Activated CD8-positive, alpha-beta memory T cell treated with anti-CD3 and anti-CD28 coated beads, Interleukin-2, amount 50 U/mL, for 48 hours (primary cell): ENCODE results near the gene MED20.

Experiments used
- DNase-seq: peaks from one replicate; pipeline ENCODE4 v3.0.0-alpha.2; 2020

The MED20 gene

DNA sequence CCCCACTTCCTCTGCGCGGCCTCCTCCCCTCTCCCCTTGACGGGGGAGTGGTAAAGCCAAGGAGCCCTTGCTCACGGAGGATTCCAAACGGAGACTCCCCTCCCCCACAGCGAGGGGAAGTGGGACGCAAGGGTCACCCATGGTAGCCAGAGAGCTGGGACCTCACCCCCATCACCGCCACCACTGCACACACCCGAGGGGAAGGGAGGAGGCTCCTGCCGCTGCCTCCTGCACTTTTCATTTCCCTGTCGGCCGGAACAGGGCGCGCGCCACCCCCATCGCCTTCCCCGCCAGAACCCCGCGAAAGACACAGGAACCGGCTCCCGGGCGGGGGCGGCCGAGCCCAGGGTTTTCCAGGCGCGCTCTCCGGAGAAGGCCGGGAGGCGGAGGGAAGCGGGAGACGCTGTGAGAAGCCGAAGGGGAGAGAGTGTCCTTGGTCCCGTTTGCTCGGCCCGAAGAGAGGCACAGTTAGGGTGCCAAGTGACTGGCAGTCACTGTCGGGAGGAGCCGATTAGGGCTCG is 19.9 kb upstream of the MED20 start:
- peak; percentile 77 for DNase-seq

DNA sequence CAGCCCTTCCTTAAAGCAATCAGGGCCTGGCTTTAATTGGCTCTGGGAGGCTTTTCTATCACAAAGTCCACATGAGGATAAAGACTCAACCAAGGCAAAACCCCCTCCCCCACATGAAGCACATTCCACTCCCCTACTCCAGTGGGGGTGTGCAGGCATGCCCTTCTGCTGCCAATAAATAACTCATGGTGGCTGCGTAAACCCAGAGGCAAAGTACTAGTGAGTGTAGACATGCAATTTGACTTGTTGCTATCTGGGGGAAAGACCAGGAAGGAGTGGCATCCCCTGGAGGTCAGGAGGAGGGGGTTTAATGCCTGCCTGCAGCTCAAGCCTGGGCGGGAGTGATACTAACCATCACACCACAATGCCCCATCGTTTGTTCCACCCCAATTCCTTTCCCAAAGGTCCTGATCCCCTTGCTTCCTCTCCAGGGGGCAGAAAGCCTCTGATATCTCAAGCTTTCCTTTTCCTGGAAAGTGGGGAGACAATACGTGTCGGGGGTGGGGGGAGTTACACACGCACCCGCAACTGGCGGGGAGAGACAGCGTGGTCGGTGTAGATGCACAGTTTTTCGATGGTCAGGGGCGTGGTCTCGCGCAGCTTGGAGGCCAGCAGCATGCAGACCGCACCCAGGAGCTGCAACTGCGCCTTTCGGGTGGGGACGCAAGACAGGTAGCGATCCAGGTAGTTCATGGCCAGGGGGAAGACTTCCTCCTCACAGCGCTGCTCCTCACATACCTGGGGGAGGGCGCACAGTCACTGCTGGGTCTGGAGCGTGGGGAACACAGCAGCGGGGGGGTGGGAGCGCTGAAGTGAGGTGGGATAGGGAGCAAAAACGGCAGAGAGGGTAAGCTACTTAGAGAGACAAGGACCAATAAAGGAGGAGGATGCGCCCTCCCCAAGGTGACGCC is 19.2 kb upstream of the MED20 start:
- peak; percentile 71 for DNase-seq

- DNase-seq = peak; percentile 74
These were observed 18.4 kb upstream of the MED20 start for GRCh38 chr6:41939176-41939847.

GRCh38 chr6:41938590-41939175 is 17.7 kb upstream of the MED20 start:
- DNase-seq = no peak

DNA sequence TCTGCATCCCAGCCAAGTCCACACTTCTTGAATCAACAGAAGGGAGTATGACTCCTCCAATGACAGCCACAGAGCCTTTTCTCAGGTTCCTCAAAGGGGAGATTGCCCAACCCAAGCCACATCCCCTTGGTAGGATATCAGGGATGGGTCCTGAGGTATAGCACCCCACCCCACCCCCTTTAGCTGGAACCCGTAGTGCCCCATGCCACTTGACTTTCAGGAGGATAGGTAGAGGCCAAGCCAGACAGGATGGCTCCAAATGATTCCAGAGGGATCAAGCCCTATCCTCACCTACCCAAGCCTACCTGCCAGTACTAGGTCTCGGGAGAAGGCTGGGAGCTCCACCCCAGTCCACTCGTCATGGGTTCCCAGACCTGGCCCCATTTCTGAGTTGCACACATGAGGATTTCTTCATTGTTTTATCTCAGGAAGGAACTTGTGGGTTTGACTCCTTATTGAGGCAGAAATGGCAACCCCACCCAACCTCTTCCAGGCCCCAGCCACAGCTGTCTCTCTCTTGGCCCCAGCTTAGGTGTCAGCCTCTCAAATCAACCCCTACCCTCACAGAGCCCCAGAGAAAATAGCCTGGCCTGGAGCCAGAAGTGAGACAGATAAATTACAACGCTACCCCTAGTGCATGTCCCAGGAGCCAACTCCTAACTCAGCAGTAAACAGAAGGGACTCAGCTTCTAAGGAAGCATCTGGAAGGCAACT is 17.1 kb upstream of the MED20 start:
- no peak for DNase-seq

GRCh38 chr6:41937472-41937860 is 16.5 kb upstream of the MED20 start:
- DNase-seq = no peak

DNA sequence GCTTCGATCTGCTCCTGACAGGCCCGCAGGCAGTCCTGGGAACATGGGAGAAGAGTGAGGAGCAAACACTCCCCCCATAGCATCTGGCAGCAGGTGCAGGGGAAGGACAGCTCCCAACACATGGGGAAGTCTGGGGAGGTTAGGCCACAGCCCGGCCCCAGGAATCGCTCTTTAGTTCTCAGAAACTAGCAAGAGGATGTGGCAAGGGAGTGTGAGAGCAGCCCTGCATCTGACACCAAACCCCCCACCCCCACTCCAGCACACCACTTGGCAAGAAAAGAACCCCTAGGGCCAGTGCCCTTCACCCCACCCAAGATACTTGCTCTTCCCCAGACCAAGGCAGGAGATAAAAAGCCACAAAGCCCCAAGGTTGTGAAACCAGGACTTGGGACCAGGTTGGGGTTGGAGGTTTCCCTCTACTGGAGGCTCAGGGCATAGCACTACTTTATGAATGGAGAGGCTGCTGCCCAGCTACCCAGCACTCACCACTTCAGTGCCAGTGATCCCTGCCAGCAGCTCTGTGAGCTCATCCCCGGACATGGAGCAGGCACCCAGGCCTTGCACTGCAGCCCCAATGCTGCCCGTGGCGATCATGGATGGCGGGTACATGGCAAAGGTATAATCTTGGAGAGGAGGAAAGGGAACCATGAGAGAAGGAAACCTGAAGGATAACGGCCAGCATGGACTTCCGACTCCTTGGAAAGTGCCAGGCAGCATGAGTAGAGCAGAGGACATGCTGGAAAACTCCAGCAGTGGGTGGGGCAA is 15.3 kb upstream of the MED20 start:
- peak; percentile 80 for DNase-seq

GRCh38 chr6:41935685-41936072 is 14.7 kb upstream of the MED20 start:
- DNase-seq = no peak

GRCh38 chr6:41935193-41935574 is 14.2 kb upstream of the MED20 start:
- DNase-seq = no peak

- no peak for DNase-seq
These were observed 13.6 kb upstream of the MED20 start for GRCh38 chr6:41934278-41935192.

DNA sequence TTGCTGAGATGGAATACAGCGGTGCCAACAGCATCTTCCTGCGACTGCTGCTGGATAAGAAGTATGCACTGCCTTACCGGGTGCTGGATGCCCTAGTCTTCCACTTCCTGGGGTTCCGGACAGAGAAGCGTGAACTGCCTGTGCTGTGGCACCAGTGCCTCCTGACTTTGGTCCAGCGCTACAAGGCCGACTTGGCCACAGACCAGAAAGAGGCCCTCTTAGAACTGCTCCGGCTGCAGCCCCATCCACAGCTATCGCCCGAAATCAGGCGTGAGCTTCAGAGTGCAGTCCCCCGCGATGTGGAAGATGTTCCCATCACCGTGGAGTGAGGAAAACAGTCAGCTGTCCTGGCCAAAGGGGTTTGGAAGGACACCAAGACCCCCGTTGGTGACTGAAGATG is 11.4 kb upstream of the MED20 start:
- no peak for DNase-seq

DNA sequence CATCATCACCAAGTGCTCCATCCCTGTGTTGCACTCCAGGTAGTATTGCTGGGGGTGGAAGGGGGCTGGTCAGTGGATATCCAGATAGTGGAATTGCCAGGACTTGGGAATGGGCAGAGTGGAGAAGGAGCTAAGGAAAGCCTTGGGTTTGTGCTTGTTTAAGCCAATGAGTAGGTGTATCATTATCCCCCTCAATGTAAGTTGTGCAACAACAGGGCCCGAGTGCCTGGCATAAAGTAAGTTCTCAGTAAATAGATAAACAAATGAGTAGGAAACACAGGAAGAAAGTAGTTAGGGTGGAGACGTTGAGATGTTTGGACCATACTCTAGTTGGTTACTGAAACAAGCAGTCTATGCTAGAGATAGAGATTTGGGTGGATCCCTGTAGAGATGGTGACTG is 10.9 kb upstream of the MED20 start:
- no peak for DNase-seq

DNA sequence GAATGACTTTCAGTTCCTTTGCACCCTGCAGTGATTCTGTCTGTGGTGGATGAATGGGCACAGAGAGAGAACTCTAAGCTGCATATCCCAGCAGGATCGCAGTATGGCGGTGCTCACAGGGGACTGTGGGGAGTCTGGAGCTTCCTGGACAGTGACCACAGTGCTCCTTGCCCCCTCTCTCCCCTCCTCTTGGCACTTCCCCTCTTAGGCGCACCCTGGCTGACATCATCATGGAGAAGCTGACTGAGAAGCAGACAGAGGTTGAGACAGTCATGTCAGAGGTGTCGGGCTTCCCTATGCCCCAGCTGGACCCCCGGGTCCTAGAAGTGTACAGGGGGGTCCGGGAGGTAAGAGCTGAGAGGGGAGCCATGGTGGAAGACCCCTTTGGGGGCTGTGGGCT is 9.0 kb upstream of the MED20 start:
- no peak for DNase-seq

DNA sequence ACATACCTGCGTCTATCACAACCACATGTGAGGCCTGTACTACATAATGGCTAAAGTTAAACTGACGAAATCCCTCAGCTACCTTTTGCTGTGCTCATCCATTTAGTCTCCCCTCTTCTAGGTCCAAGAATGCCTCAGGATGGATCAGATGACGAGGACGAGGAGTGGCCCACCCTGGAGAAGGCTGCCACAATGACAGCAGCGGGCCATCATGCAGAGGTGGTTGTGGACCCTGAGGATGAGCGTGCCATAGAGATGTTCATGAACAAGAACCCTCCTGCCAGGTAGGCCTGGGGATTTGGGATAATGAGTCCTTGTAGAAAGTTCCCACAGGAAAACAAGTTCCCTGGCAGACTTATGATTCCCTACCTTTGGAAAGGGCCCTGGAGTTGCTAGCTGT is 6.3 kb upstream of the MED20 start:
- DNase-seq = no peak

DNA sequence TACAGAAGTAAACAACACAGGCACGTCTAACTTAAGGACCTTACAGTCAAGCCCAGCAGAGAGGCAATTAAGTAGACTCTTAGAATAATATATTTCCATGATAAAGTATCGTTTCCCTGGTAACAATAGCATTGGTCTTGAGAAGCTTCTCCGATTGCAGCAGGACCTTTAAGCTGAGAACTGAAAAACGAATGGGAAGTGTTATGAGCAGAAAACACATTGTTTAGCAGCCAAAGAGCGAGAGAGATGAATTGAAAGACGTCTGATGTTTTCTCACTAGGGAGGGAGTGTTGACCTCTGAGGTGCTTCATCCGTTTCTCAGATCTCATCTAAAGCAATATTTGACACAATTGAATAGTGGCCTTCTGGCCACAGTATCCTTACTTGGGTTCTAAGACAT is 1.2 kb upstream of the MED20 start:
- DNase-seq = no peak

GRCh38 chr6:41921712-41921998 is 716 bp upstream of the MED20 start:
- no peak for DNase-seq

- no peak for DNase-seq
These were observed 3.4 kb downstream of the MED20 start for GRCh38 chr6:41917528-41917927.

DNA sequence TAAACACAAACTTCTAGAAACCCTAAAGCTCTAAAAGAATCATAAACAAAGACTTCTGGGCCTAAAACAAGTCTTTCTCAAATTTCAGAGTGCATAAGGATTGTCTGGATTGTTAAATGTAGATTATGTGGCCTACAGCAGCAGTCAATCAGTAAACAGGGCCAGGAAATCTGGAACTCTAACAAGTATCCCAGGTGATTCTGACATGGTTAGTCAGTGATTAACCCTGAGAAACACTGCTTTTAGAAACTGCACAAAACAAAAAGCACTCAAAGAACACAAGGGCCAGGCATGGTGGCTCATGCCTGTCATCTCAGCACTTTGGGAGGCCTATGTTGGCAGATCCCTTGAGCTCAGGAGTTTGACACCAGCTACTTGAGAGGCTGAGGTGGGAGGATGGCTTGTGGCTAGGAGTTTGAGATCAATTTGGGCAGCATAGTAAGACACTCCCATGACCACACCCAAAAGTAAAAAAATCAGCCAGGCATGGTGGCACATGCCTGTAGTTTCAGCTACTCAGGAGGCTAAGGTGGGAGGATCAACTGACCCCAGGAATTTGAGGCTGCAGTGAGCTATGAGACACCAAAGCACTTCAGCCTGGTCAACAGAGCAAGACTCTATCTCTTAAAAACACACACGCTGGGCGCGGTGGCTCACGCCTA is 5.9 kb downstream of the MED20 start:
- DNase-seq = no peak

GRCh38 chr6:41914343-41914742 is 6.6 kb downstream of the MED20 start:
- no peak for DNase-seq

GRCh38 chr6:41909727-41910126 is 11.2 kb downstream of the MED20 start:
- DNase-seq = no peak
